ENCODE measurements around the gene HEBP2. TPM values are rescaled to one million over a fixed set of nuclear protein-coding genes. Genes with fewer than 3 reads are reported as not detected.

HEBP2 gene
- total and polyA plus RNA-seq, 2 donors from 2014 or later = 62.6 to 66.5 TPM

GRCh38 chr6:138396709-138397108, 7.3 kb upstream of the HEBP2 start:
- no peak for FAIRE-seq
- Histone ChIP-seq H3K4me1 (ENCODE audit: control insufficient read depth in 2 of 3, insufficient read depth in 2 of 3, low read depth in 1 of 3, low read length in 3 of 3) (no peaks in the 10 kb centered on the region), H3K9me3 (ENCODE audit: control insufficient read depth in 2 of 3, insufficient read depth in 1 of 3, low read length in 3 of 3) (no peaks in the 10 kb centered on the region), H3K4me3 (ENCODE audit: low read length in 3 of 3) (no peak overlapping the region), H3K27ac (ENCODE audit: low read depth in 2 of 2, low read length in 2 of 2) (no peak overlapping the region), H3K9ac (ENCODE audit: low read length in 3 of 3) (no peak overlapping the region), H3K36me3 (ENCODE audit: control insufficient read depth in 2 of 3, insufficient read depth in 3 of 3, low read length in 3 of 3) (no peaks in the 10 kb centered on the region), H3K27me3 (ENCODE audit: control insufficient read depth, insufficient read depth, low read length) (no peaks in the 10 kb centered on the region)
- intact Hi-C loops (cut with DNase I) = no loop called here
- TF ChIP-seq, protein P1, sequence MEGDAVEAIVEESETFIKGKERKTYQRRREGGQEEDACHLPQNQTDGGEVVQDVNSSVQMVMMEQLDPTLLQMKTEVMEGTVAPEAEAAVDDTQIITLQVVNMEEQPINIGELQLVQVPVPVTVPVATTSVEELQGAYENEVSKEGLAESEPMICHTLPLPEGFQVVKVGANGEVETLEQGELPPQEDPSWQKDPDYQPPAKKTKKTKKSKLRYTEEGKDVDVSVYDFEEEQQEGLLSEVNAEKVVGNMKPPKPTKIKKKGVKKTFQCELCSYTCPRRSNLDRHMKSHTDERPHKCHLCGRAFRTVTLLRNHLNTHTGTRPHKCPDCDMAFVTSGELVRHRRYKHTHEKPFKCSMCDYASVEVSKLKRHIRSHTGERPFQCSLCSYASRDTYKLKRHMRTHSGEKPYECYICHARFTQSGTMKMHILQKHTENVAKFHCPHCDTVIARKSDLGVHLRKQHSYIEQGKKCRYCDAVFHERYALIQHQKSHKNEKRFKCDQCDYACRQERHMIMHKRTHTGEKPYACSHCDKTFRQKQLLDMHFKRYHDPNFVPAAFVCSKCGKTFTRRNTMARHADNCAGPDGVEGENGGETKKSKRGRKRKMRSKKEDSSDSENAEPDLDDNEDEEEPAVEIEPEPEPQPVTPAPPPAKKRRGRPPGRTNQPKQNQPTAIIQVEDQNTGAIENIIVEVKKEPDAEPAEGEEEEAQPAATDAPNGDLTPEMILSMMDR (IDR thresholded peaks at IDR 0.05; ENCODE audit: borderline replicate concordance, extremely low read depth, insufficient read depth) = no peak
- DNase-seq = no peak

- intact Hi-C loops (cut with DNase I) = no loop called here
- TF ChIP-seq, protein P1 (IDR thresholded peaks at IDR 0.05; ENCODE audit: borderline replicate concordance, extremely low read depth, insufficient read depth) = no peak
- no peak overlapping the region for H3K9ac ChIP-seq (ENCODE audit: low read length in 3 of 3)
- no peak overlapping the region for H3K27ac ChIP-seq (ENCODE audit: low read depth in 2 of 2, low read length in 2 of 2)
- H3K4me1 ChIP-seq (ENCODE audit: control insufficient read depth in 2 of 3, insufficient read depth in 2 of 3, low read depth in 1 of 3, low read length in 3 of 3) = no peaks in the 10 kb centered on the region
- FAIRE-seq = no peak
- H3K9me3 ChIP-seq (ENCODE audit: control insufficient read depth in 2 of 3, insufficient read depth in 1 of 3, low read length in 3 of 3) = no peaks in the 10 kb centered on the region
- H3K36me3 ChIP-seq (ENCODE audit: control insufficient read depth in 2 of 3, insufficient read depth in 3 of 3, low read length in 3 of 3) = no peaks in the 10 kb centered on the region
- H3K27me3 ChIP-seq (ENCODE audit: control insufficient read depth, insufficient read depth, low read length) = no peaks in the 10 kb centered on the region
- H3K4me3 ChIP-seq (ENCODE audit: low read length in 3 of 3) = no peak overlapping the region
- DNase-seq = no peak
Observed at GRCh38 chr6:138397128-138398122, 6.6 kb upstream of the HEBP2 start.

GRCh38 chr6:138400326-138400725, 3.7 kb upstream of the HEBP2 start:
- DNase-seq (no peak), FAIRE-seq (no peak)
- TF ChIP-seq, protein P1 (IDR thresholded peaks at IDR 0.05; ENCODE audit: borderline replicate concordance, extremely low read depth, insufficient read depth) = no peak
- no peak overlapping the region for H3K4me3 ChIP-seq (ENCODE audit: low read length in 3 of 3)
- H3K9ac ChIP-seq (ENCODE audit: low read length in 3 of 3) = no peak overlapping the region
- no peaks in the 10 kb centered on the region for H3K27me3 ChIP-seq (ENCODE audit: control insufficient read depth, insufficient read depth, low read length)
- peaks cover 0 to 10% (median 0%) of the 10 kb centered on the region in 3 donors for H3K4me1 ChIP-seq (ENCODE audit: control insufficient read depth in 2 of 3, insufficient read depth in 2 of 3, low read depth in 1 of 3, low read length in 3 of 3)
- H3K36me3 ChIP-seq (ENCODE audit: control insufficient read depth in 2 of 3, insufficient read depth in 3 of 3, low read length in 3 of 3) = no peaks in the 10 kb centered on the region
- intact Hi-C loops (cut with DNase I) = no loop called here
- H3K9me3 ChIP-seq (ENCODE audit: control insufficient read depth in 2 of 3, insufficient read depth in 1 of 3, low read length in 3 of 3) = no peaks in the 10 kb centered on the region
- H3K27ac ChIP-seq (ENCODE audit: low read depth in 2 of 2, low read length in 2 of 2) = no peak overlapping the region
